Muscle layer of colon (tissue), 2 donors: Measurements from ENCODE around the gene DDIT4L.

ENCODE experiments used
- H3K27ac ChIP-seq: one replicate; pipeline ENCODE4 v1.7.0; 2013; ENCODE audit warnings: low read depth, mild to moderate bottlenecking, low read length, moderate library complexity
- H3K27me3 ChIP-seq, 2 donors: one replicate each; pipeline ENCODE4 v1.7.0; 2013; ENCODE audit warnings: low read length in 2 of 2, mild to moderate bottlenecking in 2 of 2; ENCODE audit not compliant: insufficient read depth in 2 of 2, control insufficient read depth in 1 of 2
- H3K36me3 ChIP-seq: one replicate; pipeline ENCODE4 v1.7.0; 2013; ENCODE audit warnings: mild to moderate bottlenecking, low read length; ENCODE audit not compliant: insufficient read depth
- H3K4me1 ChIP-seq: one replicate; pipeline ENCODE4 v1.7.0; 2013; ENCODE audit warnings: mild to moderate bottlenecking, low read length; ENCODE audit not compliant: insufficient read depth
- H3K4me3 ChIP-seq, 2 donors: one replicate each; pipeline ENCODE4 v1.7.0; 2013; ENCODE audit warnings: low read length in 2 of 2, low read depth in 1 of 2, mild to moderate bottlenecking in 1 of 2, moderate library complexity in 1 of 2
- H3K9ac ChIP-seq: one replicate; pipeline ENCODE4 v1.7.0; 2013; ENCODE audit warnings: low read length
- H3K9me3 ChIP-seq: one replicate; pipeline ENCODE4 v1.7.0; 2013; ENCODE audit warnings: mild to moderate bottlenecking, low read length
- donor health status: abdominal sarcoma.
- donor health status: Adenocarcinoma of cecum.

The DDIT4L gene

DNA sequence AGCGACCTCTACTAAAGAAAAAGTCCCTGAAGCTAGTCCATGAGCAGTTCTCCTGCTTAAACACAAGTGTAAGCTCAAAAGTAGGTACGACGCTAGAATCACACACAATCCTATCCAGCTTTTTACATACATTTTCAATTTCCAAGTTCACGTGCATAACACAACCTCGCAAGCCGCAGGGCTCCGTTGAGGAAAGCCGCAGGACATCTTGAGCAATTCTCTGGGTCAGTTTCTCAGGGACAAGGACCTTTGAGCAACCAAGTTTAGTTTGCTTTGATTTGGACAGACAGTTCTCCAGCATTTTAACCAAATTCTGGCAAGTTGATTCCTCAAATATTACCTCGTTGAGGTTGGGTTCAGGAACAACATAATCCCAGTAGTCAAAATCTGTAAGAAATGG is 2.5 kb downstream of the DDIT4L start:
- Histone ChIP-seq H3K4me3 (no peak overlapping the region), H3K9ac (no peak overlapping the region), H3K36me3 (peaks cover 8% of the 10 kb centered on the region), H3K9me3 (no peaks in the 10 kb centered on the region), H3K27me3 (no peaks in the 10 kb centered on the region), H3K4me1 (peaks cover 9% of the 10 kb centered on the region), H3K27ac (no peak overlapping the region)

DNA sequence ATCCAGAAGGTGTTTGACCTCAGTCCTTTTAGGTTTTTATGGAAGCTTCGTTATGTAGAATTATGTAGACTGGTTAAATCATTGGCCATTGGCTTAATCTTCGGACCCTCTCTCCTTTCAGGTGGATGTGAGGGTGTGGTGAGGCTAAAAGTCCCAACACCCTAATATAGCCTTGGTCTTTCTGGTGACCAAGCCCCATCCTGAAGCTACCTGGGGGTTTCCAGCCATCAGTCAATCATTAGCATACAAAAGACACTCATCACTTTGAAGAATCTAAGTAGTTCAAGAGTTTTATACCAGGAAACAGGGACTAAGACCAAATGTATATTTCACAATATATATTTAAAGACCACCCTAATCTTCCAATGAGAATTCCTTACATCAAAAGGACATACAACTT is 5.5 kb downstream of the DDIT4L start:
- peaks cover 8% of the 10 kb centered on the region for H3K36me3 ChIP-seq
- no peak overlapping the region for H3K4me3 ChIP-seq
- H3K4me1 ChIP-seq, result peaks cover 9% of the 10 kb centered on the region
- no peaks in the 10 kb centered on the region for H3K27me3 ChIP-seq
- no peak overlapping the region for H3K27ac ChIP-seq
- no peak overlapping the region for H3K9ac ChIP-seq
- H3K9me3 ChIP-seq, result no peaks in the 10 kb centered on the region

DNA sequence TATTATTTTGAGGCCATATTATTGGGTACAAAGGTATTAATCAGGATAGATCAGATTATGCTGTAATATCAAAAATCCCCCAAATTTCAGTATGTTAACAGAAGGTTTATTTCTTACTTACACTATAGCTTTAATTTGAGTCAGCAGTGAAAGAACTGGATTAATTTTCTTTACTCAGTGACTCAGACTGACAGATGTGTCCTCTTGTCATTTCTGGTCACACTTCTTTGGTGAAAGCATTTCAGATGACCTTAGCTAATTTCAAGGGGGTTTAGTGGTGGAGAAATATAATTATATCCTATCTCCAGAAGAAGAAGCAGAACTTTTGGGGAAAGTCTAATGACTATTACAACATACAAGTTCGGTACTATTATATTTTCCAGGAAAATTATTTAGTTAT is 12.4 kb downstream of the DDIT4L start:
- H3K9me3 ChIP-seq, result no peaks in the 10 kb centered on the region
- no peak overlapping the region for H3K9ac ChIP-seq
- H3K27me3 ChIP-seq, result no peaks in the 10 kb centered on the region
- no peaks in the 10 kb centered on the region for H3K4me1 ChIP-seq
- H3K27ac ChIP-seq, result no peak overlapping the region
- H3K36me3 ChIP-seq, result no peaks in the 10 kb centered on the region
- H3K4me3 ChIP-seq, result no peak overlapping the region

DNA sequence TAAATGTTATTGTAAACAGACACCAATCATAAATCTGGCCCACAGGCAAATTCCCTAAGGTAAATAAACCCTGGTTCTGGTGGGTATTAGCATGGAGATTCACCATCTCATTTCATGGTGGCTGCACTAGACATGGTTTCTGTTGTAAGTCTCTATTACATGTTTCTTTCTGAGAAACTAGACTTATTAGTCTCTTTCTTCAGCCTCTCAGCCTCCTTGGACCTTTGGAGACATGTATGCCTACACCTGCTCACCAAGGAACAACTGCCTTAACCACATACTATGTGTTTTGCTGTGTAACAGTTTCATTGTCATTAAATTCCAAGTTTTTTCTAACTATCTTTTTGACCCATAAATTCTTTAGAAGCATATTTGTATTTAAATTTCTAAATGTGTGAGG is 13.1 kb downstream of the DDIT4L start:
- Histone ChIP-seq H3K9me3 (no peaks in the 10 kb centered on the region), H3K27ac (no peak overlapping the region), H3K27me3 (no peaks in the 10 kb centered on the region), H3K4me1 (no peaks in the 10 kb centered on the region), H3K4me3 (no peak overlapping the region), H3K9ac (no peak overlapping the region), H3K36me3 (no peaks in the 10 kb centered on the region)

DNA sequence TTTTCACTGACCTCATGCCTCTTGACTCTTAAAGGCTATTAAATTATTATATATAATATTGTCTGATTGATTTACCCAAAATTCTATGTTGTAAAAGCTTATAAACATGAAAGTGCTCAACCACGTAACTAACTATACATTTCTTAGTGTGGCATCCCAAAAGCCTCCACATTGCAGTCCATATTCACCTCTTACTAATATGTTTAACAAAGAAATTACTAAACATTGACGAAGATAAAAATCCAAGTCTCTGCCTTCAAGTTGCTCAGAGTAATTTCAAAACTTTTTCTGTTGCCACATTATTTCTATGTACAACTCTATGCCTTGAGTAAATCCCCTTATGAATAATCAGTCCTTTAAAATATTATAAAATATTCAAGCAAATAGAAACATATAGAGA is 14.4 kb downstream of the DDIT4L start:
- no peak overlapping the region for H3K4me3 ChIP-seq
- no peak overlapping the region for H3K9ac ChIP-seq
- no peak overlapping the region for H3K27ac ChIP-seq
- no peaks in the 10 kb centered on the region for H3K27me3 ChIP-seq
- H3K4me1 ChIP-seq, result no peaks in the 10 kb centered on the region
- no peaks in the 10 kb centered on the region for H3K9me3 ChIP-seq
- H3K36me3 ChIP-seq, result no peaks in the 10 kb centered on the region

DNA sequence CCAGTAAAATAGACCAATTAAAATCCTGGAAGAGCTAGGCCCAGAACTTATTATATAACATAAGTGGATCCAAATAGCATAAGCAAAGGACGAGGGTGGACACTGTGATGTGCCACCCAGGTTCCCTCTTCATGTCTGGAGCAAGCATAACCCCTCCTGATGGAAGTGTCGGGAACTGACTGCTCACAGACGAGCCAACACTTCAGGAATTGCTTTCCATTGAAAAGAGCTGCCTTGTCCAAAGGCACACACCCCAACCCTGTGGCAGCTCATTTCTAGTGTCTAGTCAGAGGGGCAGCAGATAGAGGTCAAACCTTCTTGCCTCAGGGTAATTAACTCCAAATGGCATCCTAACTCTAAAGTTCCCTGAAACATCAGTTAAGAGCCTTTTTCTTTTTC is 15.3 kb downstream of the DDIT4L start:
- no peak overlapping the region for H3K4me3 ChIP-seq
- H3K27me3 ChIP-seq, result no peaks in the 10 kb centered on the region
- H3K4me1 ChIP-seq, result no peaks in the 10 kb centered on the region
- no peak overlapping the region for H3K9ac ChIP-seq
- H3K9me3 ChIP-seq, result no peaks in the 10 kb centered on the region
- no peak overlapping the region for H3K27ac ChIP-seq
- no peaks in the 10 kb centered on the region for H3K36me3 ChIP-seq

DNA sequence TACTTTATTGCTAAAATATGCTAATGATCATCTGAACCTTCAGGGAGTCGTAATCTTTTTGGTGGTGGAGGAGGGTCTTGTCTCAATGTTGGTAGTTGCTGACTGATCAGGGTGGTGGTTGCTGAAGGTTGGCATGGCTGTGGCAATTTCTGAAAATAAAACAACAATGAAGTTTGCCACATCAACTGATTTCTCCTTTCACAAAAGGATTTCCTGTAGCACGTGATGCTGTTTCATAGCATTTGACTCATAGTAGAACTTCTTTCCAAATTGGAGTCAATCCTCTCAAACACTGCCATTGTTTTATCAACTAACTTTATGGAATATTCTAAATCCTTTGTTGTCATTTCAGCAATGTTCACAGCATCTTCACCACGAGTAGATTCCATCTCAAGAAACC is 19.3 kb downstream of the DDIT4L start:
- no peak overlapping the region for H3K4me3 ChIP-seq
- H3K9ac ChIP-seq, result no peak overlapping the region
- no peaks in the 10 kb centered on the region for H3K27me3 ChIP-seq

DNA sequence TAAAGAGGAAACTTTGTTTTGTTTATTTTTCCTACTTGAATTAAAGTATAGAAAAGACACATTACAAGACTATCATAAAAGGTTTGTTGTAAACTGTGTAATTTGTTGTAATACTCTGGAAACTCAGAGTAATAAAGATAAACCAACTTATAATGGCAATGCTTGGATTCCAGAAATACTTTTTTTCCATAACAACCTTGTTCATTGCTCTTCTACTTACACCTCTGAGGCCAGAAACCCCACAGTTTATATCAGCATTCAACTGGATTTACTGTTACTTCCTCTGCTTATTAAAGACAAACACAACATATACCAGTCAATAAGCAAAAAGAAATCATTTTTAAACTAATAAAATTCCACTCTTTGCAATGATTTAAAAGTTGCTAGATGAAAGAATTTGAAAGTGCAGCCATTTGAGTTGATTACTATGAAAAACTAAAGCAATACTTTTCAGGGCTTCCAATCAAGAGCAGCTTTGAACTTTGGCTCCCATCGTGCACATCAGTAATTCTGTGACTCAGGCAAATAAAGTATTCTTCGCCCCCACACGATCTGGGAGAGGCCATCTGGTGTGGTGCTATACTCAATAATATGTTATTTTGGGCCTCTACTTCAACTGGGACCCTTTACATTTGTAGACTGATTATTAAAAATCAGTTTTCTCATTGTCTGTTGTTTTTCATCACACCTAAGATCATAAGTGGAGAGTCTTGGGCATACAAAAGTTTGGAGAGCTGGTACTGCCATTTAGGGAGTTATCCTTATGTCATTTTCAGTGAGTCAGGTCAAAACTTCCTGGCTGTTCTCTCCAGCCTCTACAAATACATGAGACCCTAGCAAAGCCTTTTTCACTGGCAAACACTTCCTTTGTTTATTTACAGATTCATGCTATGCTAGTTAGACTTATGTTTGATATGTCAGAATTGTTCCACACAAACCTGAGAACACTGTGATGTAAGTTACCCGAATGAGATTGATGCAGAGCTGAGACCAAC is 20.5 kb downstream of the DDIT4L start:
- no peak overlapping the region for H3K27ac ChIP-seq
- H3K9ac ChIP-seq, result no peak overlapping the region
- no peak overlapping the region for H3K4me3 ChIP-seq
- H3K36me3 ChIP-seq, result no peaks in the 10 kb centered on the region
- no peaks in the 10 kb centered on the region for H3K9me3 ChIP-seq
- H3K4me1 ChIP-seq, result no peaks in the 10 kb centered on the region
- H3K27me3 ChIP-seq, result no peaks in the 10 kb centered on the region

More for the DNA sequence above, 19.3 kb downstream of the DDIT4L start:
- Histone ChIP-seq H3K27ac (no peak overlapping the region), H3K4me1 (no peaks in the 10 kb centered on the region), H3K36me3 (no peaks in the 10 kb centered on the region), H3K9me3 (no peaks in the 10 kb centered on the region)

DNA sequence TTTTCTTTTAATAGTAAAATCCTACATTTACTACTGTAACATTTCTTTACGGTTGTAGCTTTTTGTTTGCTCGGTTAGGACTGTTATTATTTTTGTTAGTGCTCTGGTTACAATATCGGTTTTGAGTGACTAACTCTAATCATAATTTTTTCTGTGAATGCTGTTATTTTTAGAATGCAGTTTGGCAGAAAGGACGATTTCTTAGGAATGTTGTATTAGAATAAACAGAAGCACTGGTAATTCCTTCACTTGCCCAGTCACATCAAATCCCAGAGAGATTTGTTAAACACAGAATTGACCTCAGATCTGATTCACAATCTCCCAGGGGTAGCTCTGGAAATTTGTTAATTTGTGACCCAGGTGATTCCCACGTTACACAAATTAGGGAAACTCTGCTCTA is 21.7 kb downstream of the DDIT4L start:
- Histone ChIP-seq H3K4me3 (no peak overlapping the region), H3K36me3 (no peaks in the 10 kb centered on the region), H3K4me1 (no peaks in the 10 kb centered on the region), H3K27ac (no peak overlapping the region), H3K9me3 (no peaks in the 10 kb centered on the region), H3K9ac (no peak overlapping the region), H3K27me3 (no peaks in the 10 kb centered on the region)

DNA sequence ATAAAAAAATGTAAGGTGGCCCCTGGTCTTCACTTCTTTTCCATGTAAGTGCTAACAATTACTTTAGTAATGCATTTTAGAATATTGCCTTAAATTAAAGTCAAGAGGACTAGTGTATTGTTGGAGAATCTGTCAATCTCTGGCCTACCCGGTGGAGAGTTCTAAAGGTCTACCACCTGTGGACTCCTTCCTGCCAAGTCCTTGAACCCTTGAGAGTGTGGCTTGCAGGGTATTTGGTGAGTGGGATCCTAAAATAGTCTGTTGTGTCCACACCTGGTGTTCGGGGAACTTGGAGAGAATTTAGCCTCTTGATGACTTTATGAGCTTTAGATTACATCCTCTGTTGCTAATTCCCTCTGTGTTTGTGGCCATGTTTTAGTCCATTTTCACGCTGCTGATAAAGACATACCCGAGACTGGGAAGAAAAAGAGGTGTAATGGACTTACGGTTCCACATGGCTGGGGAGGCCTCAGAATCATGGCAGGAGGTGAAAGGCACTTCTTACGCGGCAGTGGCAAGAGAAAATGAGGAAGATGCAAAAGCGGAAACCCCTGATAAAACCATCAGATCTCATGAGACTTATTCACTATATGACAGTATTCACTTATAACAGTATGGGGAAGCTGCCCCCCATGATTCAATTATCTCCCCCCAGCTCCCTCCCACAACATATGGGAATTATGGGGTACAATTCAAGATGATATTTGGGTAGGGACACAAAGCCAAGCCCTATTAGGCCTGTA is 23.8 kb downstream of the DDIT4L start:
- no peaks in the 10 kb centered on the region for H3K4me1 ChIP-seq
- H3K27ac ChIP-seq, result no peak overlapping the region
- no peaks in the 10 kb centered on the region for H3K36me3 ChIP-seq
- H3K9me3 ChIP-seq, result no peaks in the 10 kb centered on the region
- no peak overlapping the region for H3K9ac ChIP-seq
- H3K27me3 ChIP-seq, result no peaks in the 10 kb centered on the region
- no peak overlapping the region for H3K4me3 ChIP-seq

DNA sequence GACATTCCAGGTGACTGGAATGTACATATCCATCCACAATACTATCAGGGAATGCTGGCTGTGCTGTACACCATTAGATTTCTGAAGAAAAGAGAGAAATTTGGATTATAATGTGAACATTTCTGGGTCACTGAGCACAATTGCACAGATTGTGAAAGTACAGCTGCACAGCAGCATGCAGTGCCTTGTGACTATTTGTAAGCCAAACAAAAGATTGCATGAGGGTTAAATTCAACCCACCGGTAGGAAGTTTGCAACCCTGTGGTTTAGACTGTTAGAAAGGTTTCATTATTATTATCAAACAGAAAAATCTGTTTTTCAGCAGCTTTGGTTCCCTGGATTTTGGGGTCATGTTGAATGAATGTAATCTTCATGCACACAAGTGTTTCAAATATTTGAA is 24.5 kb downstream of the DDIT4L start:
- no peaks in the 10 kb centered on the region for H3K36me3 ChIP-seq
- no peak overlapping the region for H3K9ac ChIP-seq
- H3K27me3 ChIP-seq, result no peaks in the 10 kb centered on the region
- no peak overlapping the region for H3K27ac ChIP-seq
- H3K4me3 ChIP-seq, result no peak overlapping the region
- H3K9me3 ChIP-seq, result no peaks in the 10 kb centered on the region
- H3K4me1 ChIP-seq, result no peaks in the 10 kb centered on the region
